Fibroblast of mammary gland (primary cell): Measurements from ENCODE around the gene ZCCHC13.
"Not testable (repeated sequence)": the region's sequence is repeated elsewhere in the genome, so short reads cannot be mapped to it uniquely, and the experiment has no call there.

Experiments
- DNase-seq: peaks from one replicate; pipeline ENCODE4 v3.0.0-alpha.2; 2010; ENCODE audit warnings: low read depth
- H3K4me3 ChIP-seq: 2 replicates; pipeline ENCODE4 v1.5.1; 2011; ENCODE audit warnings: low read depth, mild to moderate bottlenecking, low read length, moderate library complexity; ENCODE audit not compliant: control insufficient read depth
- TF ChIP-seq, protein P1 (sequence below): conservative IDR thresholded peaks from 2 replicates; pipeline ENCODE4 v1.5.1; 2011; ENCODE audit warnings: low read depth, low read length, inconsistent platforms; ENCODE audit not compliant: control insufficient read depth, insufficient read depth

ZCCHC13 gene

DNA sequence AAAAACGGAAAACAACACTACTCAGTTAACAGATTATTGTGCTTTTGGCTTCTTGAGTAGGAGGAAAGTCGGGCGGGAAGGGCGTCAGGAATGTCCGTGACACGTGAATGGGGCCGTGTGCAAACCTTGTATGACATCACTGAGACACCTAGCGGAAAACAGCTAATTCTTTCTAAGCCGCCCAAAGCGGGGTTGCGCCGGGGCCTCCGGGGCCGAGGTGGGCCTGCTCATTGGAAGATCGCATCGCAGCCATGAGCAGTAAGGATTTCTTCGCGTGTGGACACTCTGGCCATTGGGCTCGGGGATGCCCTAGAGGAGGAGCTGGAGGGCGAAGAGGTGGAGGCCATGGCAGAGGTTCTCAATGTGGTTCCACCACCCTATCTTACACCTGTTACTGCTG is at the start of gene ZCCHC13:
TSS of gene ZCCHC13 (plus strand) at position 165 of the 400 bp plus-strand sequence. CDS start at position 252, 87 bp downstream.
- no peak within 1 kb of the TSS for H3K4me3 ChIP-seq
- TF ChIP-seq, protein P1, sequence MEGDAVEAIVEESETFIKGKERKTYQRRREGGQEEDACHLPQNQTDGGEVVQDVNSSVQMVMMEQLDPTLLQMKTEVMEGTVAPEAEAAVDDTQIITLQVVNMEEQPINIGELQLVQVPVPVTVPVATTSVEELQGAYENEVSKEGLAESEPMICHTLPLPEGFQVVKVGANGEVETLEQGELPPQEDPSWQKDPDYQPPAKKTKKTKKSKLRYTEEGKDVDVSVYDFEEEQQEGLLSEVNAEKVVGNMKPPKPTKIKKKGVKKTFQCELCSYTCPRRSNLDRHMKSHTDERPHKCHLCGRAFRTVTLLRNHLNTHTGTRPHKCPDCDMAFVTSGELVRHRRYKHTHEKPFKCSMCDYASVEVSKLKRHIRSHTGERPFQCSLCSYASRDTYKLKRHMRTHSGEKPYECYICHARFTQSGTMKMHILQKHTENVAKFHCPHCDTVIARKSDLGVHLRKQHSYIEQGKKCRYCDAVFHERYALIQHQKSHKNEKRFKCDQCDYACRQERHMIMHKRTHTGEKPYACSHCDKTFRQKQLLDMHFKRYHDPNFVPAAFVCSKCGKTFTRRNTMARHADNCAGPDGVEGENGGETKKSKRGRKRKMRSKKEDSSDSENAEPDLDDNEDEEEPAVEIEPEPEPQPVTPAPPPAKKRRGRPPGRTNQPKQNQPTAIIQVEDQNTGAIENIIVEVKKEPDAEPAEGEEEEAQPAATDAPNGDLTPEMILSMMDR, result no peak
- DNase-seq, result no peak

DNA sequence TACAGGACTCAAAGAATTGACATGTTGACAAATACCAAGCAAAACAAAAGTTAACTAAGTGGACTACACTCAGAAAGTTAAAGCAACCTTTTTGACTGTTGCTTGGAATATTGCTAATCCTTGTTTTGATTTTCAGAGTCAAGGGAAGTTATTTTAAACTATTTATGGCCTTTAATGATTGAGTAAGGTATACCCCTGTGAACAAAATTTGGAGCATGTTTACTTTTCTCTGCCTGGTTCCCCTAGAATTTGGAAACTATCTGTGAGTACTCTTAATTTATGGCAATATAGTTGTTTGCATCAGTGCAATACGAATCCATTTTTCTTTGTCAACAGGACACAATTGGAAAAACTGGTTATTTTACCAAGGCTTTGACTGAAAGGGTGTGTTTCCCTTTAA is 45.9 kb upstream of the ZCCHC13 start:
- DNase-seq, H3K4me3 ChIP-seq: not testable (repeated sequence)

DNA sequence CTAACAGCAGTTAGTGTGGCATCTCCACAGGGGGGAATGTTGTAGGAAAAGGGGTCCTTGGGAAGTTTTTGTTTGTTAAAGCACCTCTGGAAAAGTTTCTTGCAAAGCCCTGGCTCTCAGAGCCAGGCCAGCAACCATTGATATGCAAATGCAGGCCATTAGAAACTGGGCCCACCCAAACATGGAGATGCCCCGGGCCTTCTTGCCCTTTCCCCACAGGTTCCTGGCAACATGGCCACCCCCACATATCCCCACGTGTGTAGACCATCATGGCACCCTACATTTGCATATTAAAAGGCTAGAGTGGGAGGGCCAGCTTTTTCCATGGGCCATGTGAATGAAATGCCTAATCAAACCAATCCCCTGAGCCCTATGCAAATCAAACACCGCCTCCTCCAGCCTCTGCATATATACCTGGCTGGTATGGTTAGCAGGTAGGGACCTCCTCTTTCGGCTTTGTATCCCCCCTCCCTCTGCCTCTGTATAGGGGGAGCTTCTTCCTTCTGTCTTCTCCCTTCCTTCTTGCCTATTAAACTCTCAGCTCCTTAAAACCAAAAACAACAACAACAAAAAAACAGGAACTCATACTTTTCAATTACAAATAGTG is 44.0 kb upstream of the ZCCHC13 start:
- TF ChIP-seq, protein P1, result no peak
- H3K4me3 ChIP-seq, result no peak overlapping the region
- DNase-seq, result no peak

DNA sequence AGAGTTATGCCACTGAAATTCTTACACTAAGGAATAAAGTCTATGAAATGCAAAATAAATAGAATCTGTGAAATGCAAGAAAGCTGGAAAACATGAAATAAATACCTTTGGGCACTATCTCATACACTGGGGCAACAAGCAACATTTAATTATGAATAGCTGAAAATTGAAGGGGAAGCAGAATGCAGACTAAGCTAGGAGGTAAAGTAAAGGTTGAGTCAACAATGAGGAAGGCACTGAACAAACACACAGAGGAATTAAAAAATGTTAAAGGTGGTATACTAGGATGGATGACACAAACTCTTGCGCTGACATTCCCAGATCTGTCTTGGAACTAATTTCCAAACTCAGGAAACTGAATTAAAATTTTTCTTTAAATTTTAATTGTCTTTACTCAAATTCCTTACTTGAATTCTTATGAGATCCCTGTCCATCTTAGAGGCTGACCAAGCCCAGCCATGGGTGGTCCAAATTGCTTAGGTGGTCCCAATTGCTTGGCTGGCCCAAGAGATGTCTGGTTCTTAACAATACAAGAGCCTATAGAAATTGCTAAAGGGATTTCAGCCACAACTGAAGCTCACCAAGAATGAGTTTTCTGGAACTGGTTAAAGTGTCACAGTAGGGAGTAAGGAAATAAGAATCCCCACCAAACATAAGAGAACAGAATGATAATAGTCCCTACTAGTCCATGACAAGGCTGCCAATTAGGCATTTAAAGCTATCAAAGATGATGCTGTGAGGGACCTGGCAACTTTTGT is 41.3 kb upstream of the ZCCHC13 start:
- H3K4me3 ChIP-seq, result no peak overlapping the region
- no peak for DNase-seq
- TF ChIP-seq, protein P1, result no peak

DNA sequence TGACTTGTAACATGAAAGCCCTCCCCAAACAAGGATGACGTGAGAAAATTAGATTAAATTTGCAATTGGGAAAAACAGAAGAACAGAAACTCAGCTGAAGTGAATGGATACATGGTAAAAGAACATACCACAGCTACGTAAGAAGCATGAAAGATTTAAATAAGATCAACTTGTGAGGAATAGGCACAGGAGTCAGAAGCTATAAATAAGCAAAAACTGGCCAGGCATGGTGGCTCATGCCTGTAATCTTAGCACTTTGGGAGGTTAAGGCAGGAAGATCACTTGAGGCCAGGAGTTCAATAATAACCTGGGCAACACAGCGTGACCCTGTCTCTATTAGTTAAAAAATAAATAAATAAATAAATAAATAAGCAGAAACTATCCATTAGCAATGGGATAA is 33.6 kb upstream of the ZCCHC13 start:
- TF ChIP-seq, protein P1, result no peak
- H3K4me3 ChIP-seq, result no peak overlapping the region
- DNase-seq, result no peak

DNA sequence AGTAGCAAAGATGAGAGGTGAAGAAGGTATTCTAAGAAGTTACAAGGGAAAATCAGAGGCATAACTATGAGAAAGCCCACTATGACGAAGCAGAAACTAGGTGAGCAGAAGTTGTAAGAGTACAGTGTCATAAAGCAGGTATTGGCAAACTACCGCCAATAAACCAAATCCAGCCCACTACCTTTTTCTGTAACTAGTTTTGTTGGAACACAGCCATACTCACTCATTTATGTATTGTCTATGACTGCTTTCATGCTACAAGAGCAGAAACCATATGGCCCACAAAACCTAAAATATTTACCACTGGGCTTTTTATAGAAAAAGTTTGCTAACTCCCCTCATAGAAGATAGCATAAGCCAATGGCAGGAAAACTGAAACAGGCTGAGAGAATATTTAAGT is 31.8 kb upstream of the ZCCHC13 start:
- TF ChIP-seq, protein P1, result no peak

DNA sequence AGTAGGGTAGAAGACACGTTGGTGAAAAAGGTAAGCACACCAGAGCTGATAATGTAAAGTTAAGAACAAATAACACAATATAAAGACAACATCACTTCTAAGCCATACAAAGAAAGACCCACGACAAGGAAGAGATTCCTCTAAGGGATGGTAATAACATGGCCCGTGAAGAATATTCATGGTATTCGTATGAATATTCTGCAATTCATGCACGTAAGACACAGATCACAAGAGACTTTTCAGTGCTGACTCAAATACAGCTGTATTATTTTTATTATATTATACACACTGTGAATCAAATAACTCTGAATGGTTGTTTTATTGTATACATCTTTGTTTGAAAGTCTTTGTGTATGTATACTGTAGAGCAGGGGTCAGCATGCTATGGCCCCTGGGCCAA is 29.5 kb upstream of the ZCCHC13 start:
- H3K4me3 ChIP-seq, result no peak overlapping the region
- DNase-seq, result no peak
- TF ChIP-seq, protein P1, result no peak

More for the DNA sequence above, 31.8 kb upstream of the ZCCHC13 start:
- H3K4me3 ChIP-seq, result no peak overlapping the region
- DNase-seq, result no peak
